ENCODE data around the gene ATP9B. TPM values are rescaled to one million over a fixed set of nuclear protein-coding genes. Genes with fewer than 3 reads are reported as not detected.

Gene ATP9B
- total RNA-seq, 1 donor from 2014 or later, result 19.4 TPM

DNA sequence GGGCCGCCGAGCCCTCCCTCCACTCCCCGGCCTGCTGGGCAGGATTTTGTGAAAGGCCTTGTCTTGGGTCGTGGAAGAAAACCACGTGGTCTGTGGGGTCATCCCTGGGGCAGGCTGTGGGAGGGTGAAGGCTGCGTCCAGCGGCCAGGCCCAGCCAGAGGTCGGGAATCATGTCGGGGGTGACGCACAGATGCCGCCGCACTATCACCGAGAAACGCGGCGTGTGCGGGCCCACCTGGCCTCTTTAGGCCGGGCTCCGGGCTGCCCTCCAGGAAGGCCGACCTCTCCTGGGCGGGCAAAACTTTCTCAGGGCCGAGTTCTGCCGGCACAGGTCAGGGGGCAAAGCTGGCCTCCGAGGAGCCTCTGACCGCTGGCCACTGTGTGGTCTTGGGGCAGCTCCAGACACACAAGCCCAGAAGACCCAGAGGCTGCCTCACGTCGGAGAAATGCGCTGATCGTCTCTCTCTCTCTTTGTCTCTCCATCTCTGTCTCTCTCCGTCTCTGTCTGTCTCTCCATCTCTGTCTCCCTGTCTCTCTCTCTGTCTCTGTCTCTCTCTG lies 354.9 kb downstream of the ATP9B start:
- no peak for DNase-seq (ENCODE audit: low read depth, low spot score)

DNA sequence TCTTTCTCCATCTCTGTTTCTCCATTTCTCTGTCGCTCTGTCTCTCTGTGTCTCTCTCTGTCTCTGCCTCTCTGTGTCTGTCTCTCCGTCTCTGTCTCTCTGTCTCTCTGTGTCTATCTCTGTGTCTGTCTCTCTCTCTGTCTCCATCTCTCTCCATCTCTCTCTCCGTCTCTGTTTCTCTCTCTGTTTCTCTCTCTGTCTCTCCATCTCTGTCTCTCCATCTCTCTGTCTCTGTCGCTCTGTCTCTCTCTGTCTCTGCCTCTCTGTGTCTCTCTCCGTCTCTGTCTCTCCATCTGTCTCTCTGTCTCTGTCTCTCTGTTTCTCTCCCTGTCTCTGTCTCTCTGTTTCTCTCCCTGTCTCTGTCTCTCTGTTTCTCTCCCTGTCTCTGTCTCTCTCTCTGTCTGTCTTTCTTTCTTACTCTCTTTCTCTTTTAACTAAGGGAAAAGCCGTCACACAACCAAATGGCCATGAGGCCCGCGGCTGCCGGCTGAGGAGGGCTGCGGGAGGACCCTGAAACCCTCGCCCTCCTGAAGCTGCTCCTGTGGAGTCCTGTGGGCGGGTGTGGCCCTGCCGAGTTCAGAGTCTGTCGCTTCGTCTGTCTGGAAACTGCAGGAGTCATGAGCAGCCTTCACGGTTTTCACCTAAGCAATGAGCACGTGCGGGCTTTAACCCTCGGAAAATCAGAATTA lies 355.8 kb downstream of the ATP9B start:
- DNase-seq (ENCODE audit: low read depth, low spot score), result no peak

DNA sequence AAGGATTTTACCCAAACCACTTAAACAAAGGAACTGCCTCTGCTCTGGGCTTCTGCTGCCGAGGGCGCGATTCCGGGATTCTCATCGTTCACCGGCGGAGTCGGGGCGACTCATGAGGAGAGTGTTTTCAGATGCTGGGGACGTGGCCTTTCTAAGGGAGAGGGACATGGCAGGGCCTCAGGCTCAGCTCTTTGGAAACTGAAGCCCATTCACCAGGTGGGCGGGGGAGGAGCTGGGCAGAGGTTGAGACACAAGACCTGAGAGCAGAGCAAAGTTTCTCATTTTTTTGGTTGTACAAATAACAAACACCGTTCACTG lies 356.3 kb downstream of the ATP9B start:
- DNase-seq (ENCODE audit: low read depth, low spot score), result no peak

DNA sequence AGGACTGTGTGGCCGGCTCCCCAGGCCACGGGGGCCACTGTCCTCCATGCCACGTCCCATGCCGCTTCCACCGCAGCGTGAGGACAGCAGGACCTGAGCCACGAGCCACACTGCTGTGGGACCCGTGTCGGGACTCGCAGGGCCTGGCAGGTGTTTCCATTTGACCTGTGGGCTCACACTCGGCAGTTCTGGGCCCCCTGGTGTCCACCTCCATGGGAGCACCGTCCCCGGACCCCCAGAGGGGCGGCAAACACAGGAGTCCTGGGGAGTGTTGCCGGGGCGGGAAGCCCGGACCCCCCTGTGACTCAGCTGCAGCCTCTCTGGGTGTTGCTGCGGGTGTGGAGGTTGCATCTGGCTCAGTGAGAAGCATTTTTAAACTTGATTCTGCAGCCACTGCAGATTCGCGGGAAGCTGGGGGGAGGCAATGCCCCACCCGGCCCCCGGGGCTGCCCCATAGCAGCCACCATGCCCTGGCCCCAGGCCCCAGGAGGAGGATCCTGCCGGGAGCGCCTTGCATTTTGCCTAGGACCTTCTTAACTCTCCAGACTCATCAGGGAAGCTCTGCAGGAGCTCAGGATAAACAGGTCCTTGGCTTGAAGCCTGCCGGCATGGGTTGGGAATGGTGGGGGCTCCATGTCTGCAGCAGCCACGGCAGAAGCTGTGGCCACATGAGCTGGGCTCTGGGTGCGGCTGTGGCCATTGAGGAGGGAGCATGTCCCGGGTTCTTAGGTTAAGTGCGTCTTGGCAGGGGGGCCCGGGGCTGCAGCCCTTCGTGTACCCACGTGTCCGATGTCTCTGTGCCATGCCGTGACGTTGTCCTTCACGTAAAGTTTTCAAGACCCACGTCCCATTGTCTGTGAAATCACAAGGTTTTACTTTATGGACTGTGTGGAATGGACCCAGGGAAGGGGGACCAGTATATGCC lies 357.4 kb downstream of the ATP9B start:
- no peak for DNase-seq (ENCODE audit: low read depth, low spot score)

DNA sequence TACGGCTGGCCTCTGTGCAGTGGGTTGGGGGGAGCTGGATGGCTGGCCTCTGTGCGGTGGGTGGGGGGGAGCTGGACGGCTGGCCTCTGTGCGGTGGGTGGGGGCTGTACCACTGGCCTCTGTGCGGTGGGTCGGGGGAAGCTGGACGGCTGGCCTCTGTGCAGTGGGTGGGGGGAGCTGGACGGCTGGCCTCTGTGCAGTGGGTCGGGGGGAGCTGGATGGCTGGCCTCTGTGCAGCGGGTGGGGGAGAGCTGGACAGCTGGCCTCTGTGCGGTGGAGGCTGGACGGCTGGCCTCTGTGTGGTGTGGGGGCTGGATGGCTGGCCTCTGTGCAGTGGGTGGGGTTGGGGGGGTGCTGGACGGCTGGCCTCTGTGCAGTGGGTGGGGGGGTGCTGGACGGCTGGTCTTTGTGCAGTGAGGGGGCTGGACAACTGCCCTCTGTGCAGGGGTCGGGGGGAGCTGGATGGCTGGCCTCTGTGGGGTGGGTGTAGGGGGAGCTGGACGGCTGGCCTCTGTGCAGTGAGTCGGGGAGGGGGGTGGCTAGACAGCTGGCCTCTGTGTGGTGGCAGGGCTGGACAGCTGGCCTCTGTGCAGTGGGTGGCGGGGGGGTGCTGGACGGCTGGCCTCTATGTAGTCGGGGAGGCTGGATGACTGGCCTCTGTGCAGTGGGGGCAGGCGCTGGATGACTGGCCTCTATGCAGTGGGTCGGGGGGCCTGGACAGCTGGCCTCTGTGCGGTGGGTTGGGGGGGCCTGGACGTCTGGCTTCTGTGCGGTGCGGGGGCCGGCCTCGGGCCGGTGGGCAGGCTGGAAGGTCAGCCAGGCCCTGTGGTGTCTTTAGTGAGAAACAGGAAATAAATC lies 358.4 kb downstream of the ATP9B start:
- no peak for DNase-seq (ENCODE audit: low read depth, low spot score)

Other genes starting within 250 kb of the ATP9B start
- gene SALL3, start 89.6 kb upstream of the ATP9B start, total RNA-seq, result 0.20 and 1.1 TPM in 2 replicates